Measurements from ENCODE around the gene IGSF21.

IGSF21 gene

DNA sequence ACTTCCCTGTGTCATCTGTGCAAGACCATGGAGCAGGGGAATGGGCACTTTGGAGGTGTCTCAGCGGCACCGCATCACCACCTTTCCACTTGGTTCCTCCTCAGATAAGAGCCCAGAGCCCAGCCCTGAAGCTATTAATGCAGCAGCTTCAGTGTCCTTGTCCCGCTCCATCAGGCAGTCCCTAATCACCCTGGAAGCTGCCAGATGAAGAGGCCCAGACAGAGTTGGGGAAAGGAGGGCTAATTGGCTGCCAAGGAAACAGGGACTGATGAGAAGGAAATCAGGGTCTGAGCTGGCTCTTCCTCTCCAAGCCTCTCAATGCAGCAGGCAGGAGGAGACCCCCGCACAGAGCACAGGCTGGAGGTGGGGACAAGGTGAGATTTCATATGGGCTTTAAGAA is 290.0 kb downstream of the IGSF21 start:
- TF ChIP-seq, protein P1, sequence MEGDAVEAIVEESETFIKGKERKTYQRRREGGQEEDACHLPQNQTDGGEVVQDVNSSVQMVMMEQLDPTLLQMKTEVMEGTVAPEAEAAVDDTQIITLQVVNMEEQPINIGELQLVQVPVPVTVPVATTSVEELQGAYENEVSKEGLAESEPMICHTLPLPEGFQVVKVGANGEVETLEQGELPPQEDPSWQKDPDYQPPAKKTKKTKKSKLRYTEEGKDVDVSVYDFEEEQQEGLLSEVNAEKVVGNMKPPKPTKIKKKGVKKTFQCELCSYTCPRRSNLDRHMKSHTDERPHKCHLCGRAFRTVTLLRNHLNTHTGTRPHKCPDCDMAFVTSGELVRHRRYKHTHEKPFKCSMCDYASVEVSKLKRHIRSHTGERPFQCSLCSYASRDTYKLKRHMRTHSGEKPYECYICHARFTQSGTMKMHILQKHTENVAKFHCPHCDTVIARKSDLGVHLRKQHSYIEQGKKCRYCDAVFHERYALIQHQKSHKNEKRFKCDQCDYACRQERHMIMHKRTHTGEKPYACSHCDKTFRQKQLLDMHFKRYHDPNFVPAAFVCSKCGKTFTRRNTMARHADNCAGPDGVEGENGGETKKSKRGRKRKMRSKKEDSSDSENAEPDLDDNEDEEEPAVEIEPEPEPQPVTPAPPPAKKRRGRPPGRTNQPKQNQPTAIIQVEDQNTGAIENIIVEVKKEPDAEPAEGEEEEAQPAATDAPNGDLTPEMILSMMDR (IDR thresholded peaks at IDR 0.05; ENCODE audit: control extremely low read depth, extremely low read depth, low read depth, missing control alignments): no peak
- DNase-seq (ENCODE audit: extremely low spot score): no peak
- ChIA-PET POLR2A (no interaction called here), CTCF (interaction anchor here (0.6 kb wide), 1 partner anchor 29 kb away, joined by 3 read pairs; no protein-coding TSS in a partner anchor)

- ChIA-PET POLR2A (no interaction called here), CTCF (interaction anchor here (1.2 kb wide), 1 partner anchor 9 kb away, joined by 3 read pairs; no protein-coding TSS in a partner anchor)
- no peak for DNase-seq (ENCODE audit: extremely low spot score)
- TF ChIP-seq, protein P1 (IDR thresholded peaks at IDR 0.05; ENCODE audit: control extremely low read depth, extremely low read depth, low read depth, missing control alignments): no peak
These were observed 291.4 kb downstream of the IGSF21 start for GRCh38 chr1:18398791-18399530.

- ChIA-PET CTCF (interaction anchor here (1.2 kb wide), 1 partner anchor 8 kb away, joined by 3 read pairs; no protein-coding TSS in a partner anchor), POLR2A (no interaction called here)
- DNase-seq (ENCODE audit: extremely low spot score): no peak
These were observed 292.9 kb downstream of the IGSF21 start for GRCh38 chr1:18400347-18401102.

GRCh38 chr1:18401921-18402320 is 294.3 kb downstream of the IGSF21 start:
- TF ChIP-seq, protein P1 (IDR thresholded peaks at IDR 0.05; ENCODE audit: control extremely low read depth, extremely low read depth, low read depth, missing control alignments): no peak
- ChIA-PET POLR2A (no interaction called here), CTCF (no interaction called here)
- DNase-seq (ENCODE audit: extremely low spot score): no peak

More at GRCh38 chr1:18400347-18401102, 292.9 kb downstream of the IGSF21 start:
- TF ChIP-seq, protein P1 (IDR thresholded peaks at IDR 0.05; ENCODE audit: control extremely low read depth, extremely low read depth, low read depth, missing control alignments): no peak

DNA sequence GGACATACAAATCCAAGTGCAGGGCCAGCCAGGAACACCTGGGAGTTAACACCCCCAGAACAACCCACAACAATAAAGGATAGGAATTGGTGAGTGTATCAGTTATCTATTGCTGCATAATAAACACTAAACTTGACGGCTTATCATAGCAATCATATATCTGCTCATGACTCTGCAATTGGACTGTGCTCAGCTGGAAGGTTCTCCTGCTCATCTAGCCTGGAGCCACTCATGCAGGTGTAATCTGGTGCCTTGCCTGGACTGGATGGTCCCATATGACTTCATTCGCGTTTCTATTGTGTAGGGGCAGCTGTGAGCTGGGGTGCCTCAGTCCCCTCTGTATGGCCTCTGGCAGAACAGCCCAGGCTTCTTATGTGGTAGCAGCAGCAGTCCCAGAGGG is 296.9 kb downstream of the IGSF21 start:
- DNase-seq (ENCODE audit: extremely low spot score): no peak
- POLR2A ChIA-PET: no interaction called here
- TF ChIP-seq, protein P1 (IDR thresholded peaks at IDR 0.05; ENCODE audit: control extremely low read depth, extremely low read depth, low read depth, missing control alignments): no peak
- CTCF ChIA-PET: no interaction called here

DNA sequence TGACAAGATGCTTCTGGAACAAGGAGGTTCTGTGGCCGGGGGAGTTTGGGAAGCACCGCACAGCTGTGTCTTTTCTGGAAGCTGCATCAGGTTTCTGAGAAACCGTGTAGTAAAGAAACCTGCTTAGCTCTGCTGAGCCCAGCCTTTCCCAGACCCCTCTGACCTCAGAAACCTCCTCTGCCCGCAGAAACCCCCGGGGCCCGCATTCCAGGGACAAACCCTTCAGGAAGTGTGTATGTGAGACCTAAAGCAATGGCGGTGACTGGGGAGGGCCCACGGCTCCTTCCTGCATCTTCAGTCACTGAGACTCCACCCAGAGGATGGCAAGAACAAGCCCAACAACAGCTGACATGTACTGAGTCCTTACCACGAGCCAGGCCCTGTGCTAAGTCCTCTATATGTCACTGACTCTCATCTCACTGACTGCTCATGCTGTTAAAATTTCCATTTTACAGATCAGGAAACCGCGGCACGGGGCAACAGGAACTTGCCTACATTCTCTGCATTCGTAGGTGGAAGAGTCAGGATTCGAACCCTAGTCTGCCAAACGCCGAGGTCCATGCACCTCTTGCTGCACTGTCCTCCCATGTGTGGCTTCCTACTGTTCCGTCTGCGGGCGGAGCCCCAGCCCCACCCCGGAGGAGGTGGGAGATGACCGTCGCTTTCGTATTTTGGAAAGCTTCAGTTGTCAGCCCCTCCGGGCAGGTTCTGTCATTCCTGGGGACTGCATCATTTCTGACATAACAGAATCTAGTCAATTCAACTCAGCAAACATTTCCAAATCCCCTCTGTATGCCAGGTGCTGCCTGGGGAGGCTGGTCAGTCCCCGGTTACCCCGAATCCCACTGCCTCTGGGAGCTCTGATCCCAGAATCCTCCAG is 299.8 kb downstream of the IGSF21 start:
- CTCF ChIA-PET: no interaction called here
- DNase-seq (ENCODE audit: extremely low spot score): no peak
- POLR2A ChIA-PET: no interaction called here
- TF ChIP-seq, protein P1 (IDR thresholded peaks at IDR 0.05; ENCODE audit: control extremely low read depth, extremely low read depth, low read depth, missing control alignments): no peak
